ENCODE data around the gene CNTNAP1.
"Not testable (repeated sequence)": the region's sequence is repeated elsewhere in the genome, so short reads cannot be mapped to it uniquely, and the experiment has no call there.

The CNTNAP1 gene

DNA sequence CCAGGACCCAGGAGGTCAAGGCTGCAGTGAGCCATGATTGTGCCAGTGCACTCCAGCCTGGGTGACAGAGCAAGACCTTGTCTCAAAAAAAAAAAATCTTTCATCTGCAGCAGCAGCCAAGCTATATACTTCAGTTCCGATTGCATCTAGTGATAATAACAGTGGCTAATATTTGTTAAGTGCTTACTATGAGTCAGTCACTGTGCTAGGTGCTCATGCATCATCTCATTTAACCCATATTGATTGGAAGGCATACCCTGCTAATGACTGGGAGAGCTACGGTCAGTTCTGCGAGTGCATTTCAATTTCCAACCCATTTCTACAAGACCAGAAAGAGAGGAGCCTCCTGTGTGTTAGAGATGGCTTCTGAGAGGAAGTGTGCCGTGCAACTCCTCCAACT lies 30.9 kb upstream of the CNTNAP1 start:
- H3K4me3 ChIP-seq (ENCODE audit: low read depth, low read length): no peak overlapping the region
- TF ChIP-seq, protein P1, sequence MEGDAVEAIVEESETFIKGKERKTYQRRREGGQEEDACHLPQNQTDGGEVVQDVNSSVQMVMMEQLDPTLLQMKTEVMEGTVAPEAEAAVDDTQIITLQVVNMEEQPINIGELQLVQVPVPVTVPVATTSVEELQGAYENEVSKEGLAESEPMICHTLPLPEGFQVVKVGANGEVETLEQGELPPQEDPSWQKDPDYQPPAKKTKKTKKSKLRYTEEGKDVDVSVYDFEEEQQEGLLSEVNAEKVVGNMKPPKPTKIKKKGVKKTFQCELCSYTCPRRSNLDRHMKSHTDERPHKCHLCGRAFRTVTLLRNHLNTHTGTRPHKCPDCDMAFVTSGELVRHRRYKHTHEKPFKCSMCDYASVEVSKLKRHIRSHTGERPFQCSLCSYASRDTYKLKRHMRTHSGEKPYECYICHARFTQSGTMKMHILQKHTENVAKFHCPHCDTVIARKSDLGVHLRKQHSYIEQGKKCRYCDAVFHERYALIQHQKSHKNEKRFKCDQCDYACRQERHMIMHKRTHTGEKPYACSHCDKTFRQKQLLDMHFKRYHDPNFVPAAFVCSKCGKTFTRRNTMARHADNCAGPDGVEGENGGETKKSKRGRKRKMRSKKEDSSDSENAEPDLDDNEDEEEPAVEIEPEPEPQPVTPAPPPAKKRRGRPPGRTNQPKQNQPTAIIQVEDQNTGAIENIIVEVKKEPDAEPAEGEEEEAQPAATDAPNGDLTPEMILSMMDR (IDR thresholded peaks at IDR 0.05; ENCODE audit: insufficient read depth, low read depth, low read length, missing control alignments): no peak
- DNase-seq (ENCODE audit: low read depth): no peak

DNA sequence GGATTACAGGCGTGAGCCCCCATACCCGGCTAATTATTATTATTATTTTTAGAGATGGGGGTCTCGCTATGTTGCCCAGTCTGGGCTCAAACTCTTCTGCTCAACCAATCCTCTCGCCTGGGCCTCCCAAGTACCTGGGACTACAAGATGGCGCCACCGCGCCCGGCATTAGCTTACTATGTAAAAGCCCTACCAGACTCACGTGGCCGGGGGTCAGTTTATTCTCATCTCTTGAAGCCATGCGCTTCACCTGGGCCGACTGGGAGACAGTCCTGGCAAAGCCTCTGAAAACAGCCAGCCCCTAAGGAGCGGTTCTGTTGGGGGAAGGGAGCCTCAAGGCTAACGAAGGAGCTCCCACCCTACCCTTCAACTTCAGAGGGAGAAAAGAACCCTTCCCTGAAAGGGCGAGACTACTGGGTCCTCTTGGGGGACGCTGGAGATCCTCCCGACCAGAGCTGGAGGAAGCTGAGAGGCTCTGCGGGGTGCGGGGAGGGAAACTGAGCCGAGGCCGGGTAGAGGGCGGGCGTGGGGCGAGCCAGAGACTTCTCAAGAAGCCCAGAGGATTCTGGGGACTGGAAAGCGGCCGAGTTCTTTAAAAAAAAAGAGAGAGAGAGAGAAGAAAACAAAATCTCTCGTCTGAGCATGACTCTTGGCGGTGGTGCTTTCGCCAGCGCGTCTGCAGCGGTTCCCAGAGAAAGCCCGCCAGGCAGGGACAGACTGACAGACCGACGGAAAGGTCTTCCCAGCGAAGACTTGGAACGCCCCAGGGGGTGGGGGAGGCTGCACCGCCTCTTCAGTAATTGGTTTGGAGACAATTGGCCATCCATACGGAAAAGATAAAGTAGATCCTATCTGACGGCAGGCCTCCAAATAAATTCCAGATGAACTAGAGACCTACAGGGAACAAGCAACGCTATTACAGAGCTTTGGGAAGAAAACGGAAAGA lies 28.9 kb upstream of the CNTNAP1 start:
- TF ChIP-seq, protein P1 (IDR thresholded peaks at IDR 0.05; ENCODE audit: insufficient read depth, low read depth, low read length, missing control alignments): no peak
- DNase-seq (ENCODE audit: low read depth): no peak
- H3K4me3 ChIP-seq (ENCODE audit: low read depth, low read length): no peak overlapping the region

DNA sequence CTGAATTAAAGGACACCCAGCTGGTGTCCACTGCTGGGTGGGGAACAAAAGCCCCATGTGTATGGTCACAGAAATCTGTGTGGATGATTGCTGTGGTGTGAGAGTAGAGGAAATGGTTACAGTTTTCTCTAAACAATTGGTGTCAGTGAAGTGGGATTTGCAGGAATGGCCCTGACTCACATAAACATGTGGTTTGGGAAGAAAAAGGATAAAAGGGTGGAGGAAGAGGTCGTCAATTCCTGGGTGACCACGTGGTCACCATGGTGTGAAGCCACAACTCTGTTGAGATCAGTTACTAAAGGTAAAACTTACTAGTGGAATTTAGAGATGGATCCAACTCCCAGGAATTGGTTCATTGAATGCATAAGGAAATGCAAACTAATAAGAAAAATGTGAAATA lies 26.8 kb upstream of the CNTNAP1 start:
- no peak overlapping the region for H3K4me3 ChIP-seq (ENCODE audit: low read depth, low read length)
- TF ChIP-seq, protein P1 (IDR thresholded peaks at IDR 0.05; ENCODE audit: insufficient read depth, low read depth, low read length, missing control alignments): no peak
- DNase-seq (ENCODE audit: low read depth): no peak

DNA sequence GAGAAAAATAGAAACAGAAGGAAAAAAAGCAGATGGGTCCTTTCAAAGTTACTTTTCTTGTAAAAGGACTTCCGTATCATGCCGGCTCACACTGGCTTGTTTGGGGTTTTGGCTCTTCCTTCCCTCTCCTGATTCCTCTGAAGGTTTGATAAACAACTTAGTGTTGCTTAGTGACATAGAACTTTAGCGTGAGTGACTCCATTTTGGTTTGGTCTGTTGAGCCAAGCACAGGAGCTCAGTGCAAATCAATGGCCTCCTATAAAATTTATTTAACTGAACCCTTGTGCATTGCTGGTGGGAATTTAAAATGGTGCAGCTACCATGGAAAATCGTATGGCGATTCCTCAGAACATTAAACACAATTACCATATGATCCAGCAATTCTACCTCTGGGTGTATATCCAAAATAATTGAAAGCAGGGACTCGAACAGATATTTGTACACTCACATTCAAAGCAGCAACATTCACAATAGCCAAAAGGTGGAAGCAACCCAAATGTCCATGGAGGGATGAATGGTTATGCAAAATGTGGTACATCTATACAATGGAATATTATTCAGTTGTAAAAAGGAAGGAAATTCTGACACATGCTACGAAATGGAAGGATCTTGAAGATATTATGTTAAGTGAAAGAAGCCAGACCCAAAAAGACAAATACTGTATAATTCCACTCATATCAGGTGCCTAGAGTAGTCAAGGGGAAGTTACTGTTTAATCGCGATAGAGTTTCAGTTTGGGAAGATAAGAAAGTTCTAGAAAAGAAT lies 24.3 kb upstream of the CNTNAP1 start:
- TF ChIP-seq, protein P1 (IDR thresholded peaks at IDR 0.05; ENCODE audit: insufficient read depth, low read depth, low read length, missing control alignments): no peak
- no peak for DNase-seq (ENCODE audit: low read depth)
- H3K4me3 ChIP-seq (ENCODE audit: low read depth, low read length): no peak overlapping the region

DNA sequence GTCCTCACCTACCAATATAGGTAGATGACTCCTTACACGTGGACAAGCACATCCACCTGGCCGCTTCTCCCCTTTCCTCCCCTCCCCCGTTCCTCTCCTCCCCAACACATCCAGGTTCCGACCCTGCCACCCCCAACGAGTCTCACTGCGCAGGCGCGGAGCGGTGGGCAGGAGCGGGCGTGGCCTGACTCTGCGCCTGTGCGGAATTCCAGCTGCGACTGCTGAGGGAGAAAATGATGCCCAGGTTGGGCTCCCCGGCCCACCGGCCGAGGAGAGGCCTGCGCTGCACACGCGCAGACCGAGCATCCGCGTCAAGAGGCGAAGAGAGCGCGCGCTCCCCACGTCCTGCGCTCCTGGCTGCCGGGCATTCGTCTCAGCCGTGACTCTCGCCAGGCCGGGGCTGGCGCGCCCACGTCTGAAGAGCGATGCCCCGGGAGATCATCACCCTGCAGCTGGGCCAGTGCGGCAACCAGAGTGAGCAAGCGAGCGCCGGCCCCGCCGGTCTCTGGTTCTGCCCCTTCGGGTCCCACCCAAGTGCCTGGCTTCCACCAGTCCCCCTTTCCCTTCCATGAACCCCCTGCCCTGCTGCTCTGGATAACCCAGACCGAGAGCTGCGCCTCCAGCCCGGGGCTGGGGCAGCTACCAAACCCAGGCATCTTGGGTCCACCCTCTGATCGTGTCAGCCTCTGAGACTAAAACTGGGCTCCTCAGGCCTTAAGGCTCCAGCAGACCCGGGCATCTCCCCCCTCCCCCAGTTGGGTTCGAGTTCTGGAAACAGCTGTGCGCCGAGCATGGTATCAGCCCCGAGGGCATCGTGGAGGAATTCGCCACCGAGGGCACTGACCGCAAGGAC lies 23.0 kb upstream of the CNTNAP1 start, which contains the start of gene TUBG2:
TUBG2 (plus strand) TSS at position 206 of the 853 bp plus-strand sequence; CDS start at position 426, 220 bp downstream.
- TF ChIP-seq, protein P1 (IDR thresholded peaks at IDR 0.05; ENCODE audit: insufficient read depth, low read depth, low read length, missing control alignments): no peak
- DNase-seq (ENCODE audit: low read depth): peak; percentile 90
- H3K4me3 ChIP-seq (ENCODE audit: low read depth, low read length): peak within 1 kb of the TSS; percentile 90

DNA sequence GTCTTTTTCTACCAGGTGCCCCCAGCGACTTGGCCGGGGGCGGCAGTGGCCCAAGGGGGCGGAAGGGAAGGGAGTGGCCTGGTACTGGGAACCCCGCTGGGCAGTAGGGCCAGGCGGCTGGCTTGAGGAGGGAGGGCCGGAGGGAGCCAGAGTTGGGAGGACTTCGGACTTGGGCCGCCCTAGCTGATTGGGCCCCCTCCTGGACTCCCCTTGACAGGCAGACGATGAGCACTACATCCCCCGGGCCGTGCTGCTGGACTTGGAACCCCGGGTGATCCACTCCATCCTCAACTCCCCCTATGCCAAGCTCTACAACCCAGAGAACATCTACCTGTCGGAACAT lies 22.4 kb upstream of the CNTNAP1 start:
- H3K4me3 ChIP-seq (ENCODE audit: low read depth, low read length); DNase-seq (ENCODE audit: low read depth): not testable (repeated sequence)

Data from GM12865 (cell line).